HCT116 (cell line): ENCODE results near the gene MAPK10. TPM values are rescaled to one million over a fixed set of nuclear protein-coding genes. Genes with fewer than 3 reads are reported as not detected.

Experiments
- ATAC-seq: fragments of 200-7000 bp; cut with Tn5 transposase; 2 replicates; pipeline ENCODE4 v1.9.1; 2020; ENCODE audit warnings: mild to moderate bottlenecking, moderate library complexity
- BruUV-seq: library from RNA; stranded (reverse); fragments of 400-500 nt; replicated peaks from 2 replicates; lab custom pipeline; 2021; lab: Mats Ljungman, UMichigan
- CTCF ChIA-PET: fragments of 300-600 bp; sonication (Branson Sonifier 250); formaldehyde crosslinking; loops from one replicate; lab custom pipeline; 2021; ENCODE audit warnings: antibody characterized with exemption; lab: Charles Lee
- POLR2A ChIA-PET: fragments of 300-600, 350-600 bp; sonication (Branson Sonifier 250); formaldehyde crosslinking; loops from one replicate; lab custom pipeline; 2021; ENCODE audit warnings: antibody characterized with exemption; lab: Charles Lee
- RAD21 ChIA-PET, 2 experiments: fragments of 300-600 bp; sonication (Branson Sonifier 250); formaldehyde crosslinking; loops; one replicate each; lab custom pipeline; 2023; ENCODE audit warnings: low total read pairs in 2 of 2; ENCODE audit not compliant: uncharacterized antibody in 2 of 2, unreplicated experiment in 2 of 2, low non-redundant PET in 1 of 2; lab: Charles Lee
- DNase-seq: peaks from one replicate; pipeline ENCODE4 v3.0.0-alpha.2; 2010; ENCODE audit warnings: low read depth, low spot score
- H2AFZ ChIP-seq: fragments of 200-600 bp; shearing (Covaris generic), sonication (generic); 2 replicates; pipeline ENCODE4 v1.6.1; 2017; ENCODE audit warnings: low read depth, mixed run types, mixed read lengths, antibody characterized with exemption, low read length; ENCODE audit not compliant: poor library complexity, severe bottlenecking
- H3K27ac ChIP-seq: 2 replicates; pipeline ENCODE4 v1.5.1; 2012; ENCODE audit warnings: low read depth, low read length
- H3K27me3 ChIP-seq: fragments of 200-600 bp; sonication (generic); 2 replicates; pipeline ENCODE4 v1.6.1; 2016; ENCODE audit warnings: mixed run types, low read length, mixed read lengths; ENCODE audit not compliant: insufficient read depth
- H3K36me3 ChIP-seq, 2 experiments: fragments of 200-500 bp in 1 of 2; fragments of 200-600 bp in 1 of 2; sonication (Bioruptor generic) in 1 of 2; sonication (generic) in 1 of 2; 2 replicates each; pipeline versions ENCODE4 v1.5.1 to v1.6.1; 2014 to 2016; ENCODE audit warnings: low read length in 2 of 2, inconsistent platforms in 1 of 2, mixed read lengths in 1 of 2, mixed run types in 1 of 2; ENCODE audit not compliant: insufficient read depth in 2 of 2, control insufficient read depth in 1 of 2
- H3K4me1 ChIP-seq, 2 experiments: fragments of 200-600 bp in 1 of 2; sonication (generic) in 1 of 2; 2 replicates each; pipeline versions ENCODE4 v1.5.1 to v1.6.1; 2012 to 2017; ENCODE audit warnings: low read length in 2 of 2, inconsistent platforms in 1 of 2, mild to moderate bottlenecking in 1 of 2, mixed read lengths in 1 of 2, mixed run types in 1 of 2, moderate library complexity in 1 of 2; ENCODE audit not compliant: insufficient read depth in 2 of 2, control insufficient read depth in 1 of 2
- H3K4me2 ChIP-seq: fragments of 200-600 bp; sonication (generic); 2 replicates; pipeline ENCODE4 v1.6.1; 2017; ENCODE audit warnings: mixed run types, low read length, mixed read lengths
- H3K4me3 ChIP-seq, 2 experiments: fragments of 200-600 bp in 1 of 2; sonication (generic) in 1 of 2; replicated peaks in 1 of 2; 2 replicates each; pipeline ENCODE4 v1.5.1; 2011 to 2016; ENCODE audit warnings: low read length in 2 of 2, control low read depth in 1 of 2, low read depth in 1 of 2, mild to moderate bottlenecking in 1 of 2, mixed read lengths in 1 of 2, mixed run types in 1 of 2
- H3K79me2 ChIP-seq: fragments of 200-600 bp; sonication (generic); 2 replicates; pipeline ENCODE4 v1.6.1; 2017; ENCODE audit warnings: mild to moderate bottlenecking, mixed run types, low read length, moderate library complexity, mixed read lengths; ENCODE audit not compliant: insufficient read depth
- H3K9ac ChIP-seq: fragments of 200-600 bp; sonication (generic); 2 replicates; pipeline ENCODE4 v1.6.1; 2016; ENCODE audit warnings: low read length, mixed read lengths
- H3K9me2 ChIP-seq: fragments of 200-600 bp; sonication (generic), shearing (Covaris generic); 2 replicates; pipeline ENCODE4 v1.6.1; 2017; ENCODE audit warnings: mixed run types, mild to moderate bottlenecking, moderate library complexity; ENCODE audit not compliant: insufficient read depth
- H3K9me3 ChIP-seq, 2 experiments: fragments of 200-500 bp in 1 of 2; fragments of 200-600 bp in 1 of 2; sonication (Bioruptor generic) in 1 of 2; sonication (generic) in 1 of 2; 2 replicates each; pipeline ENCODE4 v1.6.1; 2014 to 2017; ENCODE audit warnings: low read length in 2 of 2, mixed read lengths in 2 of 2, inconsistent platforms in 1 of 2, low read depth in 1 of 2, mild to moderate bottlenecking in 1 of 2, mixed run types in 1 of 2, moderate library complexity in 1 of 2; ENCODE audit not compliant: control insufficient read depth in 1 of 2, insufficient read depth in 1 of 2
- H4K20me1 ChIP-seq: fragments of 200-600 bp; sonication (generic), shearing (Covaris generic); 2 replicates; pipeline ENCODE4 v1.6.1; 2017; ENCODE audit warnings: mixed run types, mild to moderate bottlenecking, moderate library complexity; ENCODE audit not compliant: insufficient read depth
- CEBPB ChIP-seq: IDR thresholded peaks from 2 replicates; pipeline ENCODE4 v1.6.1; 2012; ENCODE audit warnings: low read depth
- EGR1 ChIP-seq: IDR thresholded peaks from 2 replicates; pipeline ENCODE4 v1.6.1; 2012; ENCODE audit warnings: low read depth
- ELF1 ChIP-seq: IDR thresholded peaks from 2 replicates; pipeline ENCODE4 v1.6.1; 2012; ENCODE audit warnings: low read depth, borderline replicate concordance
- EZH2 ChIP-seq: fragments of 200-600 bp; sonication (generic); IDR thresholded peaks from 2 replicates; pipeline ENCODE4 v1.6.1; 2017; ENCODE audit warnings: antibody characterized with exemption, mixed run types
- FOSL1 ChIP-seq: IDR thresholded peaks from 2 replicates; pipeline ENCODE4 v1.6.1; 2012; ENCODE audit warnings: low read depth
- JUND ChIP-seq: IDR thresholded peaks from 2 replicates; pipeline ENCODE4 v1.6.1; 2012
- MAX ChIP-seq: IDR thresholded peaks from 2 replicates; pipeline ENCODE4 v1.6.1; 2012
- POLR2AphosphoS5 ChIP-seq: IDR thresholded peaks from 2 replicates; pipeline ENCODE4 v1.6.1; 2011; ENCODE audit warnings: mild to moderate bottlenecking, low read depth, low read length, moderate library complexity
- RAD21 ChIP-seq: IDR thresholded peaks from 2 replicates; pipeline ENCODE4 v1.6.1; 2012; ENCODE audit warnings: low read depth, mild to moderate bottlenecking
- SRF ChIP-seq: IDR thresholded peaks from 2 replicates; pipeline ENCODE4 v1.6.1; 2012; ENCODE audit warnings: low read depth
- TCF7L2 ChIP-seq: IDR thresholded peaks from 2 replicates; pipeline ENCODE4 v1.7.0; 2011; ENCODE audit warnings: borderline replicate concordance, inconsistent platforms; ENCODE audit not compliant: insufficient read depth, insufficient read length; ENCODE audit errors: extremely low read depth
- YY1 ChIP-seq: IDR thresholded peaks from 2 replicates; pipeline ENCODE4 v1.6.1; 2011; ENCODE audit warnings: low read length, low read depth, moderate library complexity, mild to moderate bottlenecking; ENCODE audit not compliant: insufficient replicate concordance; ENCODE audit errors: extremely low read depth
- ZFX ChIP-seq: fragments of 450-650 bp; IDR thresholded peaks from 2 replicates; pipeline ENCODE4 v1.6.1; 2017
- intact Hi-C: fragments of 100-400 bp; cut with micrococcal nuclease; formaldehyde crosslinking; loops from 2 replicates; pipeline ENCODE4 v1.10.0; 2022
- total RNA-seq: library from RNA; stranded (reverse); gene quantifications from one replicate; pipeline ENCODE4 v1.2.1, GENCODE V29; 2021; ENCODE audit not compliant: unreplicated experiment
- TF ChIP-seq, protein P1 (sequence below), 3 experiments: fragments of 200-600 bp in 1 of 3; sonication (generic) in 1 of 3; IDR thresholded peaks in 2 of 3; conservative IDR thresholded peaks in 1 of 3; 2 replicates each; pipeline ENCODE4 v1.5.1; 2012 to 2017; ENCODE audit warnings: low read depth in 2 of 3, low read length in 2 of 3, antibody characterized with exemption in 1 of 3, borderline replicate concordance in 1 of 3, control low read depth in 1 of 3, mild to moderate bottlenecking in 1 of 3, mixed read lengths in 1 of 3, mixed run types in 1 of 3, moderate library complexity in 1 of 3; ENCODE audit not compliant: insufficient read depth in 1 of 3

The MAPK10 gene
- total RNA-seq, 1 experiment from 2014 or later: 0.52 TPM

- Histone ChIP-seq H2AFZ (no peak overlapping the region), H3K27ac (no peak overlapping the region), H3K79me2 (no peaks in the 10 kb centered on the region), H3K4me2 (no peak overlapping the region), H3K36me3 (no peaks in the 10 kb centered on the region), H3K9ac (no peak overlapping the region), H3K27me3 (no peaks in the 10 kb centered on the region), H3K4me1 (no peaks in the 10 kb centered on the region), H3K9me3 (no peaks in the 10 kb centered on the region), H4K20me1 (no peaks in the 10 kb centered on the region), H3K4me3 (no peak overlapping the region), H3K9me2 (no peaks in the 10 kb centered on the region)
- BruUV-seq: no TSS peak
- DNase-seq: no peak
- intact Hi-C loops: no loop called here
- ChIA-PET RAD21 (no interaction called here), CTCF (no interaction called here), POLR2A (no interaction called here)
- ATAC-seq: no peak
- TF ChIP-seq MAX: no peak
- TF ChIP-seq ELF1: no peak
- TF ChIP-seq FOSL1: no peak
Measured at GRCh38 chr4:86389664-86390063, 29.8 kb upstream of the MAPK10 start.

DNA sequence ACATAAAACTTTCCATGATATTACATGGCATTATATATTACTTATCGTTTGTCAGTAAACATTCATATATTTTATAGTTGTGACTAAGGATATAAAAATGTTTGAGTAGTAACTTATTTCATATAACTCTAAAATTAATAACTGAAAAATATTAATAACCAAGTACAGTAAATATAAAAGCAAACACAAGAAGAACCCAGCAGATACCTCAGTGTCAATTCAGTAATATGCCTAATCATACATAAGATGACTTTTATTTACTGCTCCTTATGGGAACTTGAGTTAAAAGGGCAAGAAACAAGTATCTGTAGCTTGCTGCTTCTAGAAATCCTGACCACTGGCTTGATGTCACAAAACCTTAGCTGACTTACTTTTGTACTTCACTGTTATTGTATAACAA is 28.4 kb upstream of the MAPK10 start:
- TF ChIP-seq POLR2AphosphoS5 (no peak), SRF (no peak), ELF1 (no peak), TCF7L2 (no peak), ZFX (no peak), JUND (no peak), YY1 (no peak), EZH2 (no peak), MAX (no peak), RAD21 (no peak), CEBPB (no peak), EGR1 (no peak), FOSL1 (no peak)
- TF ChIP-seq, protein P1, sequence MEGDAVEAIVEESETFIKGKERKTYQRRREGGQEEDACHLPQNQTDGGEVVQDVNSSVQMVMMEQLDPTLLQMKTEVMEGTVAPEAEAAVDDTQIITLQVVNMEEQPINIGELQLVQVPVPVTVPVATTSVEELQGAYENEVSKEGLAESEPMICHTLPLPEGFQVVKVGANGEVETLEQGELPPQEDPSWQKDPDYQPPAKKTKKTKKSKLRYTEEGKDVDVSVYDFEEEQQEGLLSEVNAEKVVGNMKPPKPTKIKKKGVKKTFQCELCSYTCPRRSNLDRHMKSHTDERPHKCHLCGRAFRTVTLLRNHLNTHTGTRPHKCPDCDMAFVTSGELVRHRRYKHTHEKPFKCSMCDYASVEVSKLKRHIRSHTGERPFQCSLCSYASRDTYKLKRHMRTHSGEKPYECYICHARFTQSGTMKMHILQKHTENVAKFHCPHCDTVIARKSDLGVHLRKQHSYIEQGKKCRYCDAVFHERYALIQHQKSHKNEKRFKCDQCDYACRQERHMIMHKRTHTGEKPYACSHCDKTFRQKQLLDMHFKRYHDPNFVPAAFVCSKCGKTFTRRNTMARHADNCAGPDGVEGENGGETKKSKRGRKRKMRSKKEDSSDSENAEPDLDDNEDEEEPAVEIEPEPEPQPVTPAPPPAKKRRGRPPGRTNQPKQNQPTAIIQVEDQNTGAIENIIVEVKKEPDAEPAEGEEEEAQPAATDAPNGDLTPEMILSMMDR (IDR thresholded peaks at IDR 0.05 in 2 of 3, conservative IDR thresholded peaks at IDR 0.05 in 1 of 3; ENCODE audit: borderline replicate concordance in 1 of 3, insufficient read depth in 1 of 3, low read depth in 2 of 3, low read length in 2 of 3): no peak
- no TSS peak for BruUV-seq
- intact Hi-C loops: no loop called here
- Histone ChIP-seq H3K4me3 (no peak overlapping the region), H3K27me3 (no peaks in the 10 kb centered on the region), H2AFZ (no peak overlapping the region), H3K4me2 (no peak overlapping the region), H3K4me1 (no peaks in the 10 kb centered on the region), H3K79me2 (no peaks in the 10 kb centered on the region), H3K9ac (no peak overlapping the region), H3K9me3 (no peaks in the 10 kb centered on the region), H3K9me2 (no peaks in the 10 kb centered on the region), H4K20me1 (no peaks in the 10 kb centered on the region), H3K36me3 (no peaks in the 10 kb centered on the region), H3K27ac (no peak overlapping the region)
- POLR2A ChIA-PET: no interaction called here
- CTCF ChIA-PET: no interaction called here
- no peak for ATAC-seq
- no peak for DNase-seq
- RAD21 ChIA-PET: no interaction called here
